HG03060 (cell line): Measurements from ENCODE around the gene NOP53.
"Not testable (repeated sequence)": the region's sequence is repeated elsewhere in the genome, so short reads cannot be mapped to it uniquely, and the experiment has no call there.

Experiments used
- ATAC-seq: cut with Tn5 transposase; IDR thresholded peaks from one replicate; pipeline ENCODE4 v1.9.1; 2021; ENCODE audit warnings: low read depth, moderate number of reproducible peaks; ENCODE audit not compliant: unreplicated experiment

Gene NOP53

DNA sequence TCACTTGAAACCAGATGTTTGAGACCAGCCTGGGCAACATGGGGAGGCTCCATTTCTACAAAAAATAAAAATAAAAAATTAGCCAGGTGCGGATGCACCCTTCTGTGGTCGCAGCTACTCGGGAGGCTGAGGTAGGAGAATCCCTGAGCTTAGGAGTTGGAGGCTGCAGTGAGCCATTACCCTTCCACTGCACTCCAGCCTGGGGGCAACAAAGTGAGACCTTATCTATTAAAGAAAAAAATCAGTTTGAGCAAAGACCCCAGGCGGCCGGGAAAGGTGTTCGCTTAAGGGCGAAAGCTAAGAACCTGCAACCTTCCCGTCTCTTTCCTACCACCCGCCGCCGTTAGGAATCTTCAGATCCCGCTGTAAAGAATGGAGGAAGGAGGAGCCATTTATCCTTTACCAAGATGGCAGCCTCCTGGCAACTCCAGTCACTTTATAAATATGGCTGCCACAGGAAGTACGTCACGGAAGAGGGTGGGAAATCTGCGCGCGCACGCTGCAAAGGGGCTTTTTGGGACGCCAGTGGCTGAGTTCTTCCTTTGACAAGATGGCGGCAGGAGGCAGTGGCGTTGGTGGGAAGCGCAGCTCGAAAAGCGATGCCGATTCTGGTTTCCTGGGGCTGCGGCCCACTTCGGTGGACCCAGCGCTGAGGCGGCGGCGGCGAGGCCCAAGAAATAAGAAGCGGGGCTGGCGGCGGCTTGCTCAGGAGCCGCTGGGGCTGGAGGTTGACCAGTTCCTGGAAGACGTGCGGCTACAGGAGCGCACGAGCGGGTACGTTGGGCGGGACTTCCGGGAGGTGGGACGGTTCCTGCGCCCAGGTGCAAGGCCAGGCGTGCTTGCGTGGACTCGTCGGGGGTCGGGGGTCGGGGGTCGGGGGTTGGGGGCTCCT lies at the start of gene NOP53:
NOP53 (plus strand) TSS at position 537 of the 892 bp plus-strand sequence; CDS start at position 551, 14 bp downstream.
- ATAC-seq, result peak; percentile 61

DNA sequence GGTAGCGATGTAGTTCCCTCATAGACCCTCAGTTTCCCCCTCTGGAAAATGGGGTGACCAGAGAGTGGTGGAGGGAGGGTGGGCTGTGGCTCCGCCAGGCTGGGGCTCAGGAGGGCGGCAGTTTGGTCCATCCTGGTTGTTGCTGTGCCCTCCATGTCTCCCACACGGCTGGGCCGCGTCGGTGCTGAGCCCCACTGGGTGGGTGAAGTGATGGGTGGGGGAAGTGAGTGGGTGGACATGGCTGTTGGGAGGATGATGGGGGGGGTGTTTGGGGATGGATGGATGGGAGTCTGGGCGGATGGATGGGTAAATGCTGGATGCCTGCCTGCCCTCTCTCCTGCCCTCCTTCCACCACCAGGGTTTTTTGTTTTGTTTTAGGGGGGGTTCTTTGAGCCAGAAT lies 48.7 kb upstream of the NOP53 start:
- ATAC-seq, result no peak

DNA sequence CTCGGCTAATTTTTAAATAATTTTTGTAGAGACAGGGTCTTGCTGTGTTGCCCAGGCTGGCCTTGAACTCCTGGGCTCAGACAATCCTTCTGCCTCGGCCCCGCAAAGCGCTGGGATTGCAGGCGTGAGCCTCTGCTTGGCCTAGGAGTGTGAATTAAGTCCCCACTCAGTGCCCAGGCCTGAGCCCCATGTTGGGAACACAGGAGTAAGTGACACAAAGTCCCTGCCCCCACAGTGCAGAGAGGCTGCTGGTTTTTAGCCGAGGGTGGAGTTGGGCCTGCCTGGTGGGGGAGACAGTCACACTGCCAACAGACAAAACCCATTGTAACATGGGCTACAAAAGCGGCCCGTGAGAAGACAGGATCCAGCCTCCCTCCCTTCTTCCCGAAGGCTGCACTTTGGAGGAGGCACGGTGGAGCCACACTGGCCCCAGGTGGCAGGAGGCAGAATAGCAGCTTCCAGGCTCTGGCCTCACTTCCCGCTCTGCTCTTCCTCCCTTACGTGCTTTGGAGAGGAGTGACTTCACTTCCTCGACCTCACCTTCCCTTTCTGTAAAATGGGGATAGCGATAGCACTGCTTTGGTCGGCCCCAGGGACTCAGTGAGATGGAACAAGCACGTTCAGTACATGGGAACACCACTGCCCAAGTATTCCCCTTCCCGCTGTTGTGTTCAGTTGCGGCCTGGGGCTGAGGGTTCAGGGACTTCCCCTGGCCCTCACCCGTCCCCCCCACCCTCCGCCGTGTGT lies 47.3 kb upstream of the NOP53 start:
- ATAC-seq, result no peak

GRCh38 chr19:47698631-47699359 lies 46.6 kb upstream of the NOP53 start:
- no peak for ATAC-seq

DNA sequence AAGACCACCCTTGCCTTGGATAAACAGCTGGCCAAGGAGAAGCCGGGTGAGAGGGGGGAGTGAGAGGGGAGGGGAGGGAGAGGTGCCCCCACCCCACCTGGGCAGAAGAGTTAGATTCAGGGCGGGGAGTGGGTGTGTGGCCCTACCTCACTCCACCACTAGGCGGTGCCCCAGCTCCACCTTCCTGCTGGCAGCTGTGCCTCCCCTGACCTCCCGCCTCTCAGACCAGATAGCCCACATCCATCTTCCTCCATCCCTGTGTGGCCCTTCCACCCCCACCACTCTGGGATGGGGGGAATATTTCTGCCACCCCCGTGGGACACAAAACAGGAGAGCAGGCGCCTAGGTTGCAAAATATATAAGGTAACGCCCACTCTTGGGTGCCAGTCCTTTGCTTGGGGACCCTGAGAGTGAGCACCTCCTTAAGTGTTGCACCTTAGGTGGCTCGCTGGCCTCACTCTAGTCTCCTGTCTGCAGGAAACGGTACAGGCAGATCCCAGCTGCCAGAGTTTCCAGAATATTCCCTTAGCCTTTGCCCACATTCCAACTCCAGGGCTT lies 45.9 kb upstream of the NOP53 start:
- ATAC-seq, result no peak

- no peak for ATAC-seq
Observed at GRCh38 chr19:47700934-47701716, 44.2 kb upstream of the NOP53 start.

- ATAC-seq, result no peak
Observed at GRCh38 chr19:47701717-47702552, 43.4 kb upstream of the NOP53 start.

GRCh38 chr19:47702671-47703070 lies 42.7 kb upstream of the NOP53 start:
- no peak for ATAC-seq

DNA sequence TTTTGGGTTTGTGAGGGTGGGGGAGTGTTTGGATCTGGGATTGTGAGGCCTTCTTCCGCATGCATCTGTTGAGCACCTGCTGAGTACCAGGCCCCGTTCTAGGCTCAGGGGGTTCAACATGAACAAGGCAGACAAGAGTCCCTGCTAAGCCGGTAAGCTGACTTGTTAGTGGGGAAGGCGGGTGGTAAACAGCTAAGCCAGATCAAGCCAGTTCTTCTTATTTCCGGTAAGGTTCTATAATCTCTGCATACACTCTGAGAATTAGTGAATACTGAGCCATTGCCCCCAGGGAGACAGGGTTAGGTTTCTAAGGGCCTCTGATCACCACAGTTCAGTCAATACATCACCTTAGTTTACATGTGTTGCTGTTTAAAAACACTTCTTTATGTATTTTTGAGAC lies 42.0 kb upstream of the NOP53 start:
- no peak for ATAC-seq

GRCh38 chr19:47704024-47704423 lies 41.3 kb upstream of the NOP53 start:
- no peak for ATAC-seq

GRCh38 chr19:47704656-47705055 lies 40.7 kb upstream of the NOP53 start:
- no peak for ATAC-seq

GRCh38 chr19:47707135-47707925 lies 38.0 kb upstream of the NOP53 start:
- no peak for ATAC-seq

DNA sequence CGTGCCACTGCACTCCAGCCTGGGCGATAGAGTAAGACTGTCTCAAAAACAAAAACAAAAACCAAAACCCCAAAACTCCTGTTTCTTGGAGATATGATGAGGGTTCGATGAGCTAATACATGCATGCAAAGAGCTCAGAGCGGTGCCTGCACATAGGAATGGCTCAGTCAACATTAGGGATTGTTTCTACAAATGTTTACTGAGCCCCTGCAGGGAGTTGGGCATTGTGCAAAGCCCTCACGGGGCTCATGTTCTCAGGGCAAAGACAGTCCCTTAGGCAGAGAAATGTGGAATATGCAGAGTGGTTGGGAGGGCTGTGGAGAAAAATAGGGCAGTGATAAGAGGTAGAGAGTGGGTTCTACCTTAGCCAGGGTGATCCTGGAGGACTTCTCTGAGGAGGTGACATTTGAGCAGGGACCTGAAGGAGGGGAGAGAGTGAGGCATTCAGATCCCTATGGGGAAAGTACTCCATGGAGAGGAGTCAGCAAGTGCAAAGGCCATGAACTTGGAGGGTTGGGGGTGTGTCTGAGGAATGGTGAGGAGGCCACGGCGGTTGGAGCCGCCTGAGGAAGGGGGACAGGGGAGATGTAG lies 33.6 kb upstream of the NOP53 start:
- no peak for ATAC-seq

DNA sequence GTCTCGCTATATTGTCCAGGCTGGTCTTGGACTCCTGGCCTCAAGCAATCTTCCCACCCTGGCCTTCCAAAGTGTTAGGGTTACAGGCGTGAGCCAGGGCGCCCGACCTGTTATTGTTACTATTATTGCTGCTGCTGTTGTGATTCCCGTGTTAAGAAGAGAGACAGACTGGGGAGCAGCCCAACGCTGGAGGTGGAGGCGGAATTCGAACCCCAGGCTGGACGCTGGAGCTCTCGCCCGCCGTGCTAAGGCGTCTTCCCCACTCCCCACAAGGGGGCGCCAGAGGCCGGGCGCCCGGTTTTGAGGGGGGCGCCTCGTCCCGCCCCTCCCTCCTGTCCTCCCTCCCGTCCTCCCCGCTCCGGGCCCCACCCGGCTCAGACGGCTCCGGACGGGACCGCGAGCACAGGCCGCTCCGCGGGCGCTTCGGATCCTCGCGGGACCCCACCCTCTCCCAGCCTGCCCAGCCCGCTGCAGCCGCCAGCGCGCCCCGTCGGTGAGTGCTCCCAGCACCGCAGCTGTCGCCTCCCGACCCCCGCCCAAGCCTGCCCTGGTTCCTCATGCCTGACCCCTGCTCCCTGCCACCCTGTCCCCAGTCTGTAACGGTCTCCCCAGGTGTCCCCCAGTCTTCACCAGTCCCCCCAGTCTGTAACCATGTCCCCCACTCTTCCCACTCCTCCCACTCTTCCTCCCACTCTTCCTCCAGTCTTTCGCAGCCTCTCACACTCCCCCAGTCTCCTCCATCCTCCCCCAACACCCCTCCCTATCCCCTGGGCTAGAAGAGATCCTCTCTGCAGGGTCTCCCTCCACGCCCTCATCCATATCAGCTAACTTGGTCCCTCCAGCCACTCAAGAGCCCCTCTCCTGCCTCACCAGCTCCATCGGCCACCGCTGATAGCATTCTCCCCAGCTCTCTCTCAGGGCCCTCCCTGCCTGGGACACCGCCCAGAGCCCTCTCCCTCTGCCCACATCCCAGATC lies 32.0 kb upstream of the NOP53 start, which contains the start of gene EHD2:
EHD2 (plus strand) TSS at position 377 of the 976 bp plus-strand sequence. CDS start 3,191 bp downstream, outside the sequence.
- no peak for ATAC-seq

DNA sequence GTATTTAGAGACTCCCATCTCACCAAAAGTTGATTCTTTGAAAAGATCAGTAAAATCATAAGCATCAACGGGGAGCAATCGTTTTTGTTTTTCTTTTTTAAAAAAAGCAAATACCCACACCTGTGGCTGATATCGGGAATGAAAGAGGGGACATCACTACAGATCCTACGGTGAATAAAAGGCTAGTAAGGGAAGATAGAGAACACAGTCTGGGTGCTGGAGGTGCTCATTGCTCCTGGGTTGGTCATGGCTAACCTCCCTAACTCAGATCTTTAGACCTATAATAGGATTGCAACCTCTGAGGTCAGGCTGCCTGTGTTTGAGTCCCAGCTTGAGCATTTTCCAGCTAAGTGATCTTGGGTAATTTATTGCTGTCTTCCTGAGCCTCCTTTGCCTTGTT lies 31.0 kb upstream of the NOP53 start:
- no peak for ATAC-seq

GRCh38 chr19:47714855-47715254 lies 30.5 kb upstream of the NOP53 start:
- ATAC-seq, result not testable (repeated sequence)
